Liver (tissue), 9 donors: Measurements from ENCODE around the gene TPGS2. TPM values are rescaled to one million over a fixed set of nuclear protein-coding genes. Genes with fewer than 3 reads are reported as not detected.

Experiments
- DNase-seq: peaks from one replicate; pipeline ENCODE4 v3.0.0-alpha.2; 2017; ENCODE audit warnings: low spot score
- H3K27ac ChIP-seq, 2 donors: one replicate each; pipeline ENCODE4 v1.7.0; 2013; ENCODE audit warnings: inconsistent platforms in 2 of 2, low read length in 2 of 2, control low read depth in 1 of 2, low read depth in 1 of 2, mild to moderate bottlenecking in 1 of 2
- H3K27me3 ChIP-seq, 4 donors: one replicate each; pipeline versions ENCODE4 v1.6.1 to v1.7.0; 2013; ENCODE audit warnings: low read length in 3 of 4, inconsistent platforms in 1 of 4, mild to moderate bottlenecking in 1 of 4, moderate library complexity in 1 of 4; ENCODE audit not compliant: control insufficient read depth in 4 of 4, insufficient read depth in 4 of 4
- H3K36me3 ChIP-seq, 4 donors: one replicate each; pipeline versions ENCODE4 v1.6.1 to v1.7.0; 2013; ENCODE audit warnings: low read length in 3 of 4, mild to moderate bottlenecking in 3 of 4, low read depth in 1 of 4, moderate library complexity in 1 of 4; ENCODE audit not compliant: control insufficient read depth in 4 of 4, insufficient read depth in 3 of 4
- H3K4me1 ChIP-seq, 4 donors: one replicate each; pipeline versions ENCODE4 v1.6.1 to v1.7.0; 2013; ENCODE audit warnings: low read length in 3 of 4, mild to moderate bottlenecking in 3 of 4, moderate library complexity in 1 of 4; ENCODE audit not compliant: control insufficient read depth in 4 of 4, insufficient read depth in 4 of 4
- H3K4me3 ChIP-seq, 3 donors: one replicate each; pipeline versions ENCODE4 v1.6.1 to v1.7.0; 2013; ENCODE audit warnings: low read length in 3 of 3, control low read depth in 1 of 3, low read depth in 1 of 3, mild to moderate bottlenecking in 1 of 3
- H3K9ac ChIP-seq, 2 donors: one replicate each; pipeline ENCODE4 v1.7.0; 2013; ENCODE audit warnings: low read length in 2 of 2, mild to moderate bottlenecking in 2 of 2, moderate library complexity in 2 of 2, control low read depth in 1 of 2, low read depth in 1 of 2
- H3K9me3 ChIP-seq, 4 donors: one replicate each; pipeline versions ENCODE4 v1.6.1 to v1.7.0; 2013; ENCODE audit warnings: low read length in 3 of 4; ENCODE audit not compliant: control insufficient read depth in 4 of 4
- ATF3 ChIP-seq: IDR thresholded peaks from 2 replicates; pipeline ENCODE4 v1.6.1; 2016; ENCODE audit warnings: antibody characterized with exemption
- CTCF ChIP-seq: fragments of 150-350 bp; IDR thresholded peaks from 2 replicates; pipeline ENCODE4 v1.5.1; 2017; ENCODE audit warnings: improper control_type of control experiment, low read depth, low read length; ENCODE audit not compliant: missing input control
- EGR1 ChIP-seq, 2 donors: IDR thresholded peaks; 2 replicates each; pipeline ENCODE4 v1.6.1; 2016 to 2018; ENCODE audit warnings: antibody characterized with exemption in 2 of 2, low read depth in 2 of 2
- FOXA1 ChIP-seq: IDR thresholded peaks from 2 replicates; pipeline ENCODE4 v1.6.1; 2016; ENCODE audit warnings: antibody characterized with exemption
- FOXA2 ChIP-seq: IDR thresholded peaks from 2 replicates; pipeline ENCODE4 v1.6.1; 2016; ENCODE audit warnings: antibody characterized with exemption
- GABPA ChIP-seq, 2 donors: IDR thresholded peaks in 1 of 2; conservative IDR thresholded peaks in 1 of 2; 2 replicates each; pipeline ENCODE4 v1.6.1; 2016; ENCODE audit warnings: antibody characterized with exemption in 2 of 2, mild to moderate bottlenecking in 1 of 2, moderate library complexity in 1 of 2
- HNF4A ChIP-seq, 2 donors: conservative IDR thresholded peaks; 2 replicates each; pipeline ENCODE4 v1.6.1; 2016; ENCODE audit warnings: antibody characterized with exemption in 2 of 2, mild to moderate bottlenecking in 2 of 2
- HNF4G ChIP-seq: IDR thresholded peaks from 2 replicates; pipeline ENCODE4 v1.6.1; 2016; ENCODE audit warnings: antibody characterized with exemption
- JUND ChIP-seq, 2 donors: IDR thresholded peaks; 2 replicates each; pipeline ENCODE4 v1.6.1; 2016; ENCODE audit warnings: antibody characterized with exemption in 2 of 2
- MAX ChIP-seq: IDR thresholded peaks from 2 replicates; pipeline ENCODE4 v1.6.1; 2016; ENCODE audit warnings: antibody characterized with exemption
- NR2F2 ChIP-seq: IDR thresholded peaks from 2 replicates; pipeline ENCODE4 v1.6.1; 2016; ENCODE audit warnings: antibody characterized with exemption
- RAD21 ChIP-seq, 2 donors: IDR thresholded peaks; 2 replicates each; pipeline ENCODE4 v1.6.1; 2016; ENCODE audit warnings: antibody characterized with exemption in 2 of 2, mild to moderate bottlenecking in 2 of 2
- REST ChIP-seq: IDR thresholded peaks from 2 replicates; pipeline ENCODE4 v1.6.1; 2016; ENCODE audit warnings: antibody characterized with exemption, mild to moderate bottlenecking
- RXRA ChIP-seq, 2 donors: IDR thresholded peaks; 2 replicates each; pipeline ENCODE4 v1.6.1; 2017 to 2018; ENCODE audit warnings: antibody characterized with exemption in 2 of 2, mild to moderate bottlenecking in 1 of 2
- SP1 ChIP-seq: IDR thresholded peaks from 2 replicates; pipeline ENCODE4 v1.6.1; 2018; ENCODE audit warnings: antibody characterized with exemption, mild to moderate bottlenecking
- TAF1 ChIP-seq: conservative IDR thresholded peaks from 2 replicates; pipeline ENCODE4 v1.6.1; 2016; ENCODE audit warnings: antibody characterized with exemption, mild to moderate bottlenecking
- YY1 ChIP-seq: IDR thresholded peaks from 2 replicates; pipeline ENCODE4 v1.6.1; 2016; ENCODE audit warnings: antibody characterized with exemption, mild to moderate bottlenecking
- ZBTB33 ChIP-seq: IDR thresholded peaks from 2 replicates; pipeline ENCODE4 v1.6.1; 2016; ENCODE audit warnings: antibody characterized with exemption
- WGBS: extraction: QIAGEN DNeasy Blood & Tissue Kit; methylation state at CpG from one replicate; pipeline ENCODE4 v1.1.7; 2013; 5-methylcytosine and 5-hydroxymethylcytosine counted together
- polyA plus RNA-seq, 2 donors: library from polyadenylated mRNA; stranded (reverse) in 1 of 2; unstranded in 1 of 2; fragments of 200-250 nt in 1 of 2; fragments of >200 nt in 1 of 2; fragmentation: Nextera tagmentation in 1 of 2; extraction: Ambion mirVana in 1 of 2; gene quantifications; one replicate each; pipeline versions ENCODE4 v1.2.1 to v1.2.3, GENCODE V29; 2013 to 2015
- total RNA-seq, 2 donors: library from RNA; depleted of rRNA; stranded (reverse); fragments of >200 nt; gene quantifications; one replicate each; pipeline ENCODE4 v1.2.3, GENCODE V29; 2014
- donor health status: healthy.
- donor health status: healthy.
- donor health status: healthy.
- donor health status: healthy.
- donor health status: healthy.

Gene TPGS2
- total and polyA plus RNA-seq, 4 donors, result 20.2 to 57.4 (median 21.2) TPM

GRCh38 chr18:36783792-36784191, 45.0 kb downstream of the TPGS2 start:
- H3K9ac ChIP-seq, result no peak overlapping the region
- H3K4me1 ChIP-seq, result no peaks in the 10 kb centered on the region
- TF ChIP-seq NR2F2 (no peak), JUND (IDR thresholded peaks at IDR 0.05) (no peak), TAF1 (no peak), SP1 (no peak), HNF4G (no peak), EGR1 (IDR thresholded peaks at IDR 0.05; ENCODE audit: low read depth in 2 of 2) (no peak), ZBTB33 (no peak), YY1 (no peak), RAD21 (IDR thresholded peaks at IDR 0.05) (no peak), MAX (no peak), HNF4A (conservative IDR thresholded peaks at IDR 0.05) (no peak), REST (no peak), RXRA (IDR thresholded peaks at IDR 0.05) (no peak), CTCF (no peak), FOXA2 (no peak)
- no peaks in the 10 kb centered on the region for H3K36me3 ChIP-seq
- H3K4me3 ChIP-seq, result no peak overlapping the region
- H3K27ac ChIP-seq, result no peak overlapping the region
- WGBS, result 99% methylated on average over 5 of the region's 5 CpGs
- H3K9me3 ChIP-seq, result no peaks in the 10 kb centered on the region
- DNase-seq, result no peak
- no peaks in the 10 kb centered on the region for H3K27me3 ChIP-seq

- Histone ChIP-seq H3K4me1 (no peaks in the 10 kb centered on the region), H3K4me3 (no peak overlapping the region), H3K9me3 (no peaks in the 10 kb centered on the region), H3K27me3 (no peaks in the 10 kb centered on the region), H3K9ac (no peak overlapping the region), H3K27ac (no peak overlapping the region), H3K36me3 (no peaks in the 10 kb centered on the region)
- DNase-seq, result no peak
- 92% methylated on average over 9 of the region's 9 CpGs for WGBS
- TF ChIP-seq GABPA (IDR thresholded peaks at IDR 0.05 in 1 of 2, conservative IDR thresholded peaks at IDR 0.05 in 1 of 2), result no peak
- TF ChIP-seq MAX, result no peak
- no peak for TF ChIP-seq FOXA2
- TF ChIP-seq HNF4G, result no peak
- no peak for TF ChIP-seq RXRA (IDR thresholded peaks at IDR 0.05)
- no peak for TF ChIP-seq ATF3
- no peak for TF ChIP-seq NR2F2
- no peak for TF ChIP-seq TAF1
- TF ChIP-seq EGR1 (IDR thresholded peaks at IDR 0.05; ENCODE audit: low read depth in 2 of 2), result no peak
- no peak for TF ChIP-seq RAD21 (IDR thresholded peaks at IDR 0.05)
- TF ChIP-seq HNF4A (conservative IDR thresholded peaks at IDR 0.05), result no peak
- TF ChIP-seq FOXA1, result no peak
- no peak for TF ChIP-seq SP1
- no peak for TF ChIP-seq JUND (IDR thresholded peaks at IDR 0.05)
- TF ChIP-seq CTCF, result no peak
- TF ChIP-seq REST, result no peak
Observed at GRCh38 chr18:36782710-36783109, 46.1 kb downstream of the TPGS2 start.
